ENCODE measurements around the gene PCDHGA10.

DNA sequence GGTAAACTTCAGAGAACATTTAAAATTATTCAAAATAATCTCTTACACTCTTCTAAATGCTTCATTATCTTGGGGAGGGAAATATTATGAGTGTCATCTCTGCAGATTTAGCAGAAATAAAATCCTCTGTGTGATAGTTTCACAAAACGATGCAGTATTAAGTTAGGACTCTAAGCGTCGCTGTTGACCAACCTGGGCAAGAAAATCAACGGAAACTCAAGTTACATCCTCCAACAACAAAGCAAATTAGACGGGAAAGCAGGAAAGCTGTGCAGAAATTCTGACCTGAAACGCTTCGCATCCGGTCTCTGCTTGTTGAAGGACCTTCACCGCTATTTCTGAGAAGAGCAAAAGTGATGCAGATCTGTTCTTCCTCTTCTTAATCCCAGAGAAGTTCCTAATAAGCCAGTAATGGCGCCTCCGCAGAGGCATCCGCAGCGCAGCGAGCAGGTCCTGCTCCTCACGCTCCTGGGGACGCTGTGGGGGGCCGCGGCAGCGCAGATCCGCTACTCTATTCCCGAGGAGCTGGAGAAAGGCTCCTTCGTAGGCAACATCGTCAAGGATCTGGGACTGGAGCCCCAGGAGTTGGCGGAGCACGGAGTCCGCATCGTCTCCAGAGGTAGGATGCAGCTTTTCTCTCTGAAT is 39.0 kb upstream of the PCDHGA10 start, which contains the start of gene PCDHGA6:
- no peak for TF ChIP-seq ZNF670 (tag by site-specific recombination; IDR thresholded peaks at IDR 0.05; ENCODE audit: low read depth)
- TF ChIP-seq ZNF768 (tag by site-specific recombination; IDR thresholded peaks at IDR 0.05), result no peak
- TF ChIP-seq, protein P1, sequence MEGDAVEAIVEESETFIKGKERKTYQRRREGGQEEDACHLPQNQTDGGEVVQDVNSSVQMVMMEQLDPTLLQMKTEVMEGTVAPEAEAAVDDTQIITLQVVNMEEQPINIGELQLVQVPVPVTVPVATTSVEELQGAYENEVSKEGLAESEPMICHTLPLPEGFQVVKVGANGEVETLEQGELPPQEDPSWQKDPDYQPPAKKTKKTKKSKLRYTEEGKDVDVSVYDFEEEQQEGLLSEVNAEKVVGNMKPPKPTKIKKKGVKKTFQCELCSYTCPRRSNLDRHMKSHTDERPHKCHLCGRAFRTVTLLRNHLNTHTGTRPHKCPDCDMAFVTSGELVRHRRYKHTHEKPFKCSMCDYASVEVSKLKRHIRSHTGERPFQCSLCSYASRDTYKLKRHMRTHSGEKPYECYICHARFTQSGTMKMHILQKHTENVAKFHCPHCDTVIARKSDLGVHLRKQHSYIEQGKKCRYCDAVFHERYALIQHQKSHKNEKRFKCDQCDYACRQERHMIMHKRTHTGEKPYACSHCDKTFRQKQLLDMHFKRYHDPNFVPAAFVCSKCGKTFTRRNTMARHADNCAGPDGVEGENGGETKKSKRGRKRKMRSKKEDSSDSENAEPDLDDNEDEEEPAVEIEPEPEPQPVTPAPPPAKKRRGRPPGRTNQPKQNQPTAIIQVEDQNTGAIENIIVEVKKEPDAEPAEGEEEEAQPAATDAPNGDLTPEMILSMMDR (tag by site-specific recombination; IDR thresholded peaks at IDR 0.05), result no peak
- no peak for TF ChIP-seq ZNF76 (tag by site-specific recombination; IDR thresholded peaks at IDR 0.05; ENCODE audit: borderline replicate concordance, low read depth)
- no peak for TF ChIP-seq BCL11A (tag by site-specific recombination; IDR thresholded peaks at IDR 0.05; ENCODE audit: low read depth)
- TF ChIP-seq ZBTB8A (tag by site-specific recombination; IDR thresholded peaks at IDR 0.05), result no peak

Measured in HEK293 (cell line).